ENCODE data around the gene APBA2.

The APBA2 gene

GRCh38 chr15:28962851-28963710 is 77.3 kb downstream of the APBA2 start:
- no peak for TF ChIP-seq CTCF (IDR thresholded peaks at IDR 0.05; ENCODE audit: low read depth, low read length)
- DNase-seq (ENCODE audit: extremely low read depth, low read depth), result no peak

- DNase-seq (ENCODE audit: extremely low read depth, low read depth), result no peak
- no peak for TF ChIP-seq CTCF (IDR thresholded peaks at IDR 0.05; ENCODE audit: low read depth, low read length)
Observed at GRCh38 chr15:28963711-28964081, 77.9 kb downstream of the APBA2 start.

GRCh38 chr15:28964098-28964497 is 78.3 kb downstream of the APBA2 start:
- TF ChIP-seq CTCF (IDR thresholded peaks at IDR 0.05; ENCODE audit: low read depth, low read length), result no peak

GRCh38 chr15:28967066-28967465 is 81.3 kb downstream of the APBA2 start:
- no peak for DNase-seq (ENCODE audit: extremely low read depth, low read depth)
- no peak for TF ChIP-seq CTCF (IDR thresholded peaks at IDR 0.05; ENCODE audit: low read depth, low read length)

More at GRCh38 chr15:28964098-28964497, 78.3 kb downstream of the APBA2 start:
- no peak for DNase-seq (ENCODE audit: extremely low read depth, low read depth)

GRCh38 chr15:28967990-28968389 is 82.2 kb downstream of the APBA2 start:
- TF ChIP-seq CTCF (IDR thresholded peaks at IDR 0.05; ENCODE audit: low read depth, low read length), result no peak
- DNase-seq (ENCODE audit: extremely low read depth, low read depth), result no peak

- DNase-seq (ENCODE audit: extremely low read depth, low read depth), result no peak
Observed at GRCh38 chr15:28969511-28970085, 83.8 kb downstream of the APBA2 start.

More at GRCh38 chr15:28969511-28970085, 83.8 kb downstream of the APBA2 start:
- TF ChIP-seq CTCF (IDR thresholded peaks at IDR 0.05; ENCODE audit: low read depth, low read length), result no peak

Data from AG09319 (cell line).